GM10847 (cell line): ENCODE data around the gene MYO3A.

Experiments
- POLR2A ChIP-seq: IDR thresholded peaks from 2 replicates; pipeline ENCODE4 v1.6.1; 2011; ENCODE audit not compliant: insufficient read length; ENCODE audit errors: extremely low read depth

Gene MYO3A

GRCh38 chr10:25933653-25934608 lies at the start of gene MYO3A:
Gene MYO3A (plus strand): TSS chr10:25934229. CDS start chr10:25952111, 17,882 bp downstream.
- no peak for TF ChIP-seq POLR2A

GRCh38 chr10:25888627-25889026 lies 45.4 kb upstream of the MYO3A start:
- TF ChIP-seq POLR2A: no peak

- no peak for TF ChIP-seq POLR2A
These were observed 43.0 kb upstream of the MYO3A start for GRCh38 chr10:25890995-25891394.

GRCh38 chr10:25895856-25896255 lies 38.2 kb upstream of the MYO3A start:
- no peak for TF ChIP-seq POLR2A

- no peak for TF ChIP-seq POLR2A
These were observed 37.6 kb upstream of the MYO3A start for GRCh38 chr10:25896421-25896820.

GRCh38 chr10:25899304-25899703 lies 34.7 kb upstream of the MYO3A start:
- no peak for TF ChIP-seq POLR2A

GRCh38 chr10:25901199-25901598 lies 32.8 kb upstream of the MYO3A start:
- TF ChIP-seq POLR2A: no peak

- no peak for TF ChIP-seq POLR2A
These were observed 32.0 kb upstream of the MYO3A start for GRCh38 chr10:25902002-25902401.

- TF ChIP-seq POLR2A: no peak
These were observed 26.8 kb upstream of the MYO3A start for GRCh38 chr10:25907261-25907660.

GRCh38 chr10:25912866-25913265 lies 21.2 kb upstream of the MYO3A start:
- TF ChIP-seq POLR2A: no peak

- no peak for TF ChIP-seq POLR2A
These were observed 19.3 kb upstream of the MYO3A start for GRCh38 chr10:25914776-25915175.

- no peak for TF ChIP-seq POLR2A
These were observed 651 bp downstream of the MYO3A start for GRCh38 chr10:25934621-25935139.

GRCh38 chr10:25938405-25938804 lies 4.4 kb downstream of the MYO3A start:
- TF ChIP-seq POLR2A: no peak

- TF ChIP-seq POLR2A: no peak
These were observed 10.7 kb downstream of the MYO3A start for GRCh38 chr10:25944771-25945170.

- TF ChIP-seq POLR2A: no peak
These were observed 18.8 kb downstream of the MYO3A start for GRCh38 chr10:25952857-25953256.

- no peak for TF ChIP-seq POLR2A
These were observed 20.8 kb downstream of the MYO3A start for GRCh38 chr10:25954851-25955250.

- TF ChIP-seq POLR2A: no peak
These were observed 25.7 kb downstream of the MYO3A start for GRCh38 chr10:25959540-25960232.

GRCh38 chr10:25965584-25965983 lies 31.6 kb downstream of the MYO3A start:
- no peak for TF ChIP-seq POLR2A
